ENCODE data around the gene NR5A1.

DNA sequence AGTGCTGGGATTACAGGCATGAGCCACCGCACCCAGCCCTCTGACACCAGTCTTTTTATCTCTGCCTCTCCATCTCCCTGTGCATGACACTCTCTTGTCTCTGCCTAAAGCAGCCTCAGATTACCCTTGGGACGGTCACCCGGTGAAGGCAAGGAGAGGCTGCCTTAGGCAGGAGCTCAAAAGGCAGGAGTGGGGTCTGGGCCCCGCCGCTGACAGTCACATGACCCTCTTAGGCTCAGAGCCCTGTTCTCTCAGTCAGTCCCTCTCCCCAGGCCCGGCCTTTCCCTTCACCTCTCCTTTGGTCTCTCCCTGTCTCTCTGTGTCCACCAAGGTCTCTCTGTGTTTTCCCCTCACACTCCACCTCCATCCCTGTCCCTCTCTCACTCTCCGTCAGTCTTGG lies 34.4 kb downstream of the NR5A1 start:
- TF ChIP-seq, protein P1, sequence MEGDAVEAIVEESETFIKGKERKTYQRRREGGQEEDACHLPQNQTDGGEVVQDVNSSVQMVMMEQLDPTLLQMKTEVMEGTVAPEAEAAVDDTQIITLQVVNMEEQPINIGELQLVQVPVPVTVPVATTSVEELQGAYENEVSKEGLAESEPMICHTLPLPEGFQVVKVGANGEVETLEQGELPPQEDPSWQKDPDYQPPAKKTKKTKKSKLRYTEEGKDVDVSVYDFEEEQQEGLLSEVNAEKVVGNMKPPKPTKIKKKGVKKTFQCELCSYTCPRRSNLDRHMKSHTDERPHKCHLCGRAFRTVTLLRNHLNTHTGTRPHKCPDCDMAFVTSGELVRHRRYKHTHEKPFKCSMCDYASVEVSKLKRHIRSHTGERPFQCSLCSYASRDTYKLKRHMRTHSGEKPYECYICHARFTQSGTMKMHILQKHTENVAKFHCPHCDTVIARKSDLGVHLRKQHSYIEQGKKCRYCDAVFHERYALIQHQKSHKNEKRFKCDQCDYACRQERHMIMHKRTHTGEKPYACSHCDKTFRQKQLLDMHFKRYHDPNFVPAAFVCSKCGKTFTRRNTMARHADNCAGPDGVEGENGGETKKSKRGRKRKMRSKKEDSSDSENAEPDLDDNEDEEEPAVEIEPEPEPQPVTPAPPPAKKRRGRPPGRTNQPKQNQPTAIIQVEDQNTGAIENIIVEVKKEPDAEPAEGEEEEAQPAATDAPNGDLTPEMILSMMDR (IDR thresholded peaks at IDR 0.05): no peak
- TF ChIP-seq POLR2AphosphoS5 (IDR thresholded peaks at IDR 0.05; ENCODE audit: insufficient read depth in 1 of 2, low read depth in 1 of 2): no peak

All from vagina (tissue), 2 donors.